Mesangial cell (primary cell): ENCODE results near the gene CCK. TPM values are rescaled to one million over a fixed set of nuclear protein-coding genes. Genes with fewer than 3 reads are reported as not detected.

Source experiments
- total RNA-seq: library from RNA; depleted of rRNA; stranded (reverse); fragments of >200 nt; gene quantifications from 2 replicates; pipeline ENCODE4 v1.2.3, GENCODE V29; 2015

Gene CCK, protein sequence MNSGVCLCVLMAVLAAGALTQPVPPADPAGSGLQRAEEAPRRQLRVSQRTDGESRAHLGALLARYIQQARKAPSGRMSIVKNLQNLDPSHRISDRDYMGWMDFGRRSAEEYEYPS
- not detected in 2 replicates for total RNA-seq

DNA sequence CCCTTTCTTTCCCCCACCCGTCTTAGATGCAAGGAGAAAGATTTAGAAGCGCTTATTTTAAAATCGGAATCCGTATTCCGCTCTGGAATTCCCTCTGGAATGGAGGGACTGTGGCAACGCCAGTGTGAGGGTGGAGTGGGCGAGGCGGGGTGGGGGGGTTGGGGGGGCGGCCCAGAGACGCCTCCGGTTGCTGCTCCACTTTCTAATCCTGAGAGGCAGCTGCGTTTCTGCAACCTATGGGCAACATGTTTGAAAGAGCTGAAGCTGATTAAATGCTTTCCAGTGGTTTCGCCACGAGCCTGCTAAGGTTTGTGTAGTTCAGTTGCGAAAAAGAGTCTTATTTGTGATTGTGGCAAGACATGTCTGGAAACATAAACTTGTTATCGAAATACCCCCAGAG is at the start of gene CCK:
CCK (minus strand) TSS at position 101 of the 400 bp plus-strand sequence. CDS start 2,555 bp downstream, outside the sequence.

Other genes starting within 250 kb of the CCK start
- 22.8 and 44.0 TPM in 2 replicates for gene TRAK1, start 174.8 kb downstream of the CCK start, total RNA-seq
- gene LYZL4, start 144.4 kb upstream of the CCK start, total RNA-seq = not detected in 2 replicates
- not detected in 2 replicates for gene VIPR1, start 236.5 kb upstream of the CCK start, total RNA-seq